ENCODE data around the gene GNGT2. TPM values are rescaled to one million over a fixed set of nuclear protein-coding genes. Genes with fewer than 3 reads are reported as not detected.
A peak's percentile ranks its signal among the peaks of the same experiment; 100 is the strongest.

The GNGT2 gene
- polyA plus RNA-seq, 3 donors, result 16.0 to 25.1 (median 16.7) TPM

- Mint-ChIP-seq H3K9me3 (peaks cover 0 to 2% (median 0%) of the 10 kb centered on the region in 7 donors), H3K27ac (peak overlapping the region in 5 of 7 donors; percentile 14 to 99 (median 28)), H3K27me3 (ENCODE audit: low read depth in 3 of 3) (peaks cover 0 to 6% (median 0%) of the 10 kb centered on the region in 3 donors), H3K4me1 (peaks cover 93% of the 10 kb centered on the region), H3K36me3 (peaks cover 26 to 32% of the 10 kb centered on the region in 2 donors), H3K4me3 (peak overlapping the region; percentile 63 to 84)
- Histone ChIP-seq H3K9ac (ENCODE audit: insufficient read depth, low read length, poor library complexity, severe bottlenecking) (no peak overlapping the region), H4K20me1 (ENCODE audit: insufficient read depth, low read length) (peaks cover 17% of the 10 kb centered on the region), H3K27ac (ENCODE audit: low read depth in 1 of 2, low read length in 2 of 2) (peak overlapping the region in 1 of 2 donors; percentile 49), H3K4me2 (replicated peaks; ENCODE audit: extremely low read depth, low read length, poor library complexity, severe bottlenecking) (peak overlapping the region; percentile 67), H3K4me3 (replicated peaks in 1 of 3; ENCODE audit: low read depth in 2 of 3, low read length in 3 of 3) (peak overlapping the region; percentile 53 to 72 (median 57)), H3K4me1 (ENCODE audit: control insufficient read depth in 1 of 2, insufficient read depth in 2 of 2, low read length in 2 of 2) (peaks cover 97 to 100% of the 10 kb centered on the region in 2 donors), H3K9me3 (replicated peaks in 1 of 2; ENCODE audit: control insufficient read depth in 1 of 2, insufficient read depth in 1 of 2, low read length in 2 of 2) (no peaks in the 10 kb centered on the region), H3K27me3 (ENCODE audit: control insufficient read depth in 2 of 2, insufficient read depth in 2 of 2, low read length in 2 of 2) (no peaks in the 10 kb centered on the region), H3K36me3 (replicated peaks in 1 of 2; ENCODE audit: control insufficient read depth in 1 of 2, insufficient read depth in 2 of 2, low read length in 2 of 2) (no peaks in the 10 kb centered on the region), H3K79me2 (ENCODE audit: insufficient read depth, low read length) (peaks cover 43% of the 10 kb centered on the region), H2AFZ (ENCODE audit: insufficient read depth, low read depth, low read length, poor library complexity, severe bottlenecking) (no peak overlapping the region)
- intact Hi-C loops (cut with micrococcal nuclease), result no loop called here
- no peak for DNase-seq
- WGBS (ENCODE audit: insufficient coverage), result 100% methylated on average over 2 of the region's 2 CpGs
- TF ChIP-seq, protein P1, sequence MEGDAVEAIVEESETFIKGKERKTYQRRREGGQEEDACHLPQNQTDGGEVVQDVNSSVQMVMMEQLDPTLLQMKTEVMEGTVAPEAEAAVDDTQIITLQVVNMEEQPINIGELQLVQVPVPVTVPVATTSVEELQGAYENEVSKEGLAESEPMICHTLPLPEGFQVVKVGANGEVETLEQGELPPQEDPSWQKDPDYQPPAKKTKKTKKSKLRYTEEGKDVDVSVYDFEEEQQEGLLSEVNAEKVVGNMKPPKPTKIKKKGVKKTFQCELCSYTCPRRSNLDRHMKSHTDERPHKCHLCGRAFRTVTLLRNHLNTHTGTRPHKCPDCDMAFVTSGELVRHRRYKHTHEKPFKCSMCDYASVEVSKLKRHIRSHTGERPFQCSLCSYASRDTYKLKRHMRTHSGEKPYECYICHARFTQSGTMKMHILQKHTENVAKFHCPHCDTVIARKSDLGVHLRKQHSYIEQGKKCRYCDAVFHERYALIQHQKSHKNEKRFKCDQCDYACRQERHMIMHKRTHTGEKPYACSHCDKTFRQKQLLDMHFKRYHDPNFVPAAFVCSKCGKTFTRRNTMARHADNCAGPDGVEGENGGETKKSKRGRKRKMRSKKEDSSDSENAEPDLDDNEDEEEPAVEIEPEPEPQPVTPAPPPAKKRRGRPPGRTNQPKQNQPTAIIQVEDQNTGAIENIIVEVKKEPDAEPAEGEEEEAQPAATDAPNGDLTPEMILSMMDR (IDR thresholded peaks at IDR 0.05), result no peak
Observed at GRCh38 chr17:49213847-49214246, 3.5 kb upstream of the GNGT2 start.

DNA sequence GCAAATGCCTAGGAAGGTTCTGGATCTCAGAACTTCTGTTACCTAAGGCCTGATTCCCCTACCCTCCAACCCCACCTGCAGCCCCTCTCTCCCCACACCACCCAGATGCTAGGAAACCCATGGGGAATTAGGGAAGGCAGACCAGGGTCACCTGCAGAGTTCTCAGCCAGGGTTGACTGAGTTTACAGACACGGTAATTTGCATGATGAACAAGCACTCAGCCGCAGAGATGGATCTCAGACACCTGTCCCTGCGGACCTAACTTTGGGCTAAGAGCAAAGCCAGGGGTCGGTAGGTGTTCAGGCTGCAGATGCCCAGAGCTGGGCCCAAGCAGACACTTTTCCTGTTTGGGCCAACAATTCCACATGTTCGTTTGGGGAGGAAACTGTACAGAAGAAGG lies 3.0 kb upstream of the GNGT2 start:
- H3K4me1 Mint-ChIP-seq, result peaks cover 93% of the 10 kb centered on the region
- Histone ChIP-seq H3K4me3 (replicated peaks in 1 of 3; ENCODE audit: low read depth in 2 of 3, low read length in 3 of 3) (peak overlapping the region; percentile 53 to 72 (median 57)), H3K27me3 (ENCODE audit: control insufficient read depth in 2 of 2, insufficient read depth in 2 of 2, low read length in 2 of 2) (no peaks in the 10 kb centered on the region), H3K4me1 (ENCODE audit: control insufficient read depth in 1 of 2, insufficient read depth in 2 of 2, low read length in 2 of 2) (peaks cover 95 to 98% of the 10 kb centered on the region in 2 donors), H3K4me2 (replicated peaks; ENCODE audit: extremely low read depth, low read length, poor library complexity, severe bottlenecking) (peak overlapping the region; percentile 67), H3K36me3 (replicated peaks in 1 of 2; ENCODE audit: control insufficient read depth in 1 of 2, insufficient read depth in 2 of 2, low read length in 2 of 2) (no peaks in the 10 kb centered on the region), H2AFZ (ENCODE audit: insufficient read depth, low read depth, low read length, poor library complexity, severe bottlenecking) (no peak overlapping the region), H4K20me1 (ENCODE audit: insufficient read depth, low read length) (peaks cover 17% of the 10 kb centered on the region), H3K27ac (ENCODE audit: low read depth in 1 of 2, low read length in 2 of 2) (peak overlapping the region in 1 of 2 donors; percentile 49), H3K79me2 (ENCODE audit: insufficient read depth, low read length) (peaks cover 43% of the 10 kb centered on the region), H3K9me3 (replicated peaks in 1 of 2; ENCODE audit: control insufficient read depth in 1 of 2, insufficient read depth in 1 of 2, low read length in 2 of 2) (no peaks in the 10 kb centered on the region), H3K9ac (ENCODE audit: insufficient read depth, low read length, poor library complexity, severe bottlenecking) (no peak overlapping the region)
- H3K4me3 Mint-ChIP-seq, result peak overlapping the region; percentile 82 to 84
- peaks cover 25 to 31% of the 10 kb centered on the region in 2 donors for H3K36me3 Mint-ChIP-seq
- H3K27ac Mint-ChIP-seq, result peak overlapping the region in 5 of 7 donors; percentile 38 to 99 (median 76)
- DNase-seq, result no peak
- 95% methylated on average over 4 of the region's 5 CpGs for WGBS (ENCODE audit: insufficient coverage)
- intact Hi-C loops (cut with micrococcal nuclease), result no loop called here
- H3K9me3 Mint-ChIP-seq, result peaks cover 0 to 2% (median 0%) of the 10 kb centered on the region in 7 donors
- peaks cover 0 to 6% (median 0%) of the 10 kb centered on the region in 3 donors for H3K27me3 Mint-ChIP-seq (ENCODE audit: low read depth in 3 of 3)
- TF ChIP-seq, protein P1 (IDR thresholded peaks at IDR 0.05), result no peak
